ENCODE measurements around the gene SEMA5A. TPM values are rescaled to one million over a fixed set of nuclear protein-coding genes. Genes with fewer than 3 reads are reported as not detected.
A peak's percentile ranks its signal among the peaks of the same experiment; 100 is the strongest.

SEMA5A gene
- total RNA-seq = 10 to 100 TPM in 2 of 3 donors, 1 to 10 TPM in 1; 3.0 to 35.4 (median 25.9) TPM

- Histone ChIP-seq H3K4me3 (peak within 1 kb of the TSS; percentile 58 to 85 (median 73)), H3K27ac (peak within 1 kb of the TSS; percentile 87 to 88), H3K9me3 (no peaks in the 10 kb centered on the region), H3K36me3 (no peaks in the 10 kb centered on the region), H3K4me1 (no peaks in the 10 kb centered on the region), H3K27me3 (no peaks in the 10 kb centered on the region)
- intact Hi-C loops (cut with DNase I; ENCODE audit: low total_unique reads) = loop anchor here (10.0 kb wide), 1 partner anchor 891 kb away; no protein-coding TSS in a partner anchor
- TF ChIP-seq POLR2A (IDR thresholded peaks at IDR 0.05) (no peak), POLR2AphosphoS5 (IDR thresholded peaks at IDR 0.05) (peak in 1 of 3 donors; percentile 29)
- DNase-seq (ENCODE audit: low spot score in 2 of 2) = peak; percentile 50 to 69
Measured at GRCh38 chr5:9545992-9546851, at the start of gene SEMA5A. Gene SEMA5A, minus strand, starts transcription at chr5:9546075. Its CDS starts 166,129 bp downstream, at chr5:9379946.

- H3K36me3 ChIP-seq = no peaks in the 10 kb centered on the region
- intact Hi-C loops (cut with DNase I; ENCODE audit: low total_unique reads) = loop anchor here (2.0 kb wide), 1 partner anchor 62 kb away; no protein-coding TSS in a partner anchor
- TF ChIP-seq, protein P1, sequence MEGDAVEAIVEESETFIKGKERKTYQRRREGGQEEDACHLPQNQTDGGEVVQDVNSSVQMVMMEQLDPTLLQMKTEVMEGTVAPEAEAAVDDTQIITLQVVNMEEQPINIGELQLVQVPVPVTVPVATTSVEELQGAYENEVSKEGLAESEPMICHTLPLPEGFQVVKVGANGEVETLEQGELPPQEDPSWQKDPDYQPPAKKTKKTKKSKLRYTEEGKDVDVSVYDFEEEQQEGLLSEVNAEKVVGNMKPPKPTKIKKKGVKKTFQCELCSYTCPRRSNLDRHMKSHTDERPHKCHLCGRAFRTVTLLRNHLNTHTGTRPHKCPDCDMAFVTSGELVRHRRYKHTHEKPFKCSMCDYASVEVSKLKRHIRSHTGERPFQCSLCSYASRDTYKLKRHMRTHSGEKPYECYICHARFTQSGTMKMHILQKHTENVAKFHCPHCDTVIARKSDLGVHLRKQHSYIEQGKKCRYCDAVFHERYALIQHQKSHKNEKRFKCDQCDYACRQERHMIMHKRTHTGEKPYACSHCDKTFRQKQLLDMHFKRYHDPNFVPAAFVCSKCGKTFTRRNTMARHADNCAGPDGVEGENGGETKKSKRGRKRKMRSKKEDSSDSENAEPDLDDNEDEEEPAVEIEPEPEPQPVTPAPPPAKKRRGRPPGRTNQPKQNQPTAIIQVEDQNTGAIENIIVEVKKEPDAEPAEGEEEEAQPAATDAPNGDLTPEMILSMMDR (IDR thresholded peaks at IDR 0.05) = no peak
- TF ChIP-seq POLR2A (IDR thresholded peaks at IDR 0.05) (no peak), POLR2AphosphoS5 (IDR thresholded peaks at IDR 0.05) (no peak)
- H3K4me3 ChIP-seq = no peak overlapping the region
- no peaks in the 10 kb centered on the region for H3K4me1 ChIP-seq
- no peaks in the 10 kb centered on the region for H3K9me3 ChIP-seq
- no peak for DNase-seq (ENCODE audit: low spot score in 2 of 2)
- no peaks in the 10 kb centered on the region for H3K27me3 ChIP-seq
- H3K27ac ChIP-seq = no peak overlapping the region
Measured at GRCh38 chr5:9594913-9595312, 49.0 kb upstream of the SEMA5A start.

DNA sequence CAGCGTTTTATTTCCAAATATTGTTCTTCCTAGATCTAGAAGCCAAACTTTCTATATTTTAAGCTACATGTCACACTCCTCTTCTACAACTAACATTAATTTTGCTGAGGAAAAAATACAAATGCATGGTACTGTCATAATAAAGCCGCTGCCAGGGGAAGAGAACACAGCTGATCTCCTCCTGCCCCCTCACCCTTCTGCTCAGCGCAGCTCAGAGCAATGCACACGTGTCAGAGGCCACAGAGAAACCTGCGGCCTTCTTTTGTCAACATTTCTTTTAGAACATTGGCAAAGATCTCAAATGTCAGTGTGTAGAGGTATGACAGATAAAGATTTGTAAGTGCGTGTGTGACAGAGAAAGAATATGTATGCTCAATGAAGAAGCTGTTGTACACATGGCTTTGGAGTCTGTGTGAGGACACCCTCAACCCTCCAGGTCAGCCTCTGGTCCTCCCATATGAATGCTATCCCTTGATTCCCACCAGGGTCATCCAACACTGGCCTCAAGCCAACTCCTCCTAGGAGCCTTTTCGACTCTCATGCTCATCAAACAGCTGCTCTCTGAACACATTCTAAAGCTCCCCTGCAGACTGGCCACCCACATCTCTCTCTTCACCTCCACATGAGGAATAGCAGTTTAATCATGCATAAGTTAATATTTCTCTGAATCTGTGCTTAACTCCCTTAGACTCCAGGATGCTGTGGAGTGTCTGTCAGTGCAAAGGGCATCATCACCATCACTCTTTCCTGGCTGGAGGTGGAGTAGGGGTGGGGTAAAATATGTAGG lies 43.4 kb upstream of the SEMA5A start:
- TF ChIP-seq POLR2AphosphoS5 (IDR thresholded peaks at IDR 0.05) (no peak), POLR2A (IDR thresholded peaks at IDR 0.05) (no peak)
- TF ChIP-seq, protein P1 (IDR thresholded peaks at IDR 0.05) = no peak
- no peaks in the 10 kb centered on the region for H3K9me3 ChIP-seq
- no peaks in the 10 kb centered on the region for H3K36me3 ChIP-seq
- intact Hi-C loops (cut with DNase I; ENCODE audit: low total_unique reads) = no loop called here
- H3K27ac ChIP-seq = no peak overlapping the region
- DNase-seq (ENCODE audit: low spot score in 2 of 2) = no peak
- no peaks in the 10 kb centered on the region for H3K27me3 ChIP-seq
- no peak overlapping the region for H3K4me3 ChIP-seq
- H3K4me1 ChIP-seq = no peaks in the 10 kb centered on the region

DNA sequence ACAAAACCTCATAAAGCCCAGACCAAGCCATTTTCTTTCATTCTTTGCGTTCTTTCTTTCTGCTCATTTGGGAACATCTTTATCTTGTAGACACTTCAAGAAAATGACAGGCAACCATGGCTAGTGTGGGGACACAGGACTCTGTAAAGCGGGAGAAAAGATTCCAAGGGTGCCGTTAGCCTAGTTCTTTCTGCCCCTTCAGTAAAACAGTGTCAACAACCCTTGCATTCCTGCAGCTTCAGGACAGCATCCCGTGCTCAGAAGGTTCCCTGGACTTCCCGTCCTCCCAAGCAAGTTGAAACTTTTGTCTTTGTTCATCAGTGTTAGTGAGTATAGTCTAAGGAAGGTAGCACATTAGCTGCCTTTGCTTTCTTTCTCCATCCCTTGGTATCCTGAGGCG lies 42.4 kb upstream of the SEMA5A start:
- TF ChIP-seq, protein P1 (IDR thresholded peaks at IDR 0.05) = no peak
- TF ChIP-seq POLR2AphosphoS5 (IDR thresholded peaks at IDR 0.05) (no peak), POLR2A (IDR thresholded peaks at IDR 0.05) (no peak)
- H3K4me1 ChIP-seq = no peaks in the 10 kb centered on the region
- intact Hi-C loops (cut with DNase I; ENCODE audit: low total_unique reads) = no loop called here
- no peak overlapping the region for H3K4me3 ChIP-seq
- no peaks in the 10 kb centered on the region for H3K36me3 ChIP-seq
- no peaks in the 10 kb centered on the region for H3K27me3 ChIP-seq
- H3K9me3 ChIP-seq = no peaks in the 10 kb centered on the region
- DNase-seq (ENCODE audit: low spot score in 2 of 2) = no peak
- H3K27ac ChIP-seq = no peak overlapping the region

DNA sequence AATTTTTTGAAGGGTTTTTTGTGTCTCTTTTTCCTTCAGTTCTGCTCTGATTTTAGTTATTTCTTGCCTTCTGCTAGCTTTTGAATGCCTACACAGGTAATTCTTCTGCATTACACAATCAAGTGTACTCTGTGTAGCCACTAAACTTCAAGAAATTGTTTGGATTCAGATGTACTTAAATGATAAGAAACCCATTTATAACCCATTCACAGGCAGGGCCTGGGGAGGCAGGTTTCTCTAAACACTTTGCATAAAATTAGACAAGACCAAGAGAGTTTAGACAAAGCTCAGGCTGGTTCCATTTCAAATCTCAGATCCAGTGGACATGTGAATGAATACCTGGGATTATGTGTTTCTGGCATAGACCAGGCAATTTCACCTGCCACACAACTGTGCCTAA lies 41.3 kb upstream of the SEMA5A start:
- no peak overlapping the region for H3K4me3 ChIP-seq
- H3K36me3 ChIP-seq = no peaks in the 10 kb centered on the region
- H3K27me3 ChIP-seq = no peaks in the 10 kb centered on the region
- no peak overlapping the region for H3K27ac ChIP-seq
- no peaks in the 10 kb centered on the region for H3K4me1 ChIP-seq
- intact Hi-C loops (cut with DNase I; ENCODE audit: low total_unique reads) = no loop called here
- no peaks in the 10 kb centered on the region for H3K9me3 ChIP-seq
- no peak for DNase-seq (ENCODE audit: low spot score in 2 of 2)
- TF ChIP-seq POLR2AphosphoS5 (IDR thresholded peaks at IDR 0.05) (no peak), POLR2A (IDR thresholded peaks at IDR 0.05) (no peak)
- TF ChIP-seq, protein P1 (IDR thresholded peaks at IDR 0.05) = no peak

Measured in breast epithelium (tissue), 4 donors.